ENCODE data around the gene PRR12. TPM values are rescaled to one million over a fixed set of nuclear protein-coding genes. Genes with fewer than 3 reads are reported as not detected.

Gene PRR12
- total RNA-seq, 1 donor from 2014 or later: 42.1 TPM

DNA sequence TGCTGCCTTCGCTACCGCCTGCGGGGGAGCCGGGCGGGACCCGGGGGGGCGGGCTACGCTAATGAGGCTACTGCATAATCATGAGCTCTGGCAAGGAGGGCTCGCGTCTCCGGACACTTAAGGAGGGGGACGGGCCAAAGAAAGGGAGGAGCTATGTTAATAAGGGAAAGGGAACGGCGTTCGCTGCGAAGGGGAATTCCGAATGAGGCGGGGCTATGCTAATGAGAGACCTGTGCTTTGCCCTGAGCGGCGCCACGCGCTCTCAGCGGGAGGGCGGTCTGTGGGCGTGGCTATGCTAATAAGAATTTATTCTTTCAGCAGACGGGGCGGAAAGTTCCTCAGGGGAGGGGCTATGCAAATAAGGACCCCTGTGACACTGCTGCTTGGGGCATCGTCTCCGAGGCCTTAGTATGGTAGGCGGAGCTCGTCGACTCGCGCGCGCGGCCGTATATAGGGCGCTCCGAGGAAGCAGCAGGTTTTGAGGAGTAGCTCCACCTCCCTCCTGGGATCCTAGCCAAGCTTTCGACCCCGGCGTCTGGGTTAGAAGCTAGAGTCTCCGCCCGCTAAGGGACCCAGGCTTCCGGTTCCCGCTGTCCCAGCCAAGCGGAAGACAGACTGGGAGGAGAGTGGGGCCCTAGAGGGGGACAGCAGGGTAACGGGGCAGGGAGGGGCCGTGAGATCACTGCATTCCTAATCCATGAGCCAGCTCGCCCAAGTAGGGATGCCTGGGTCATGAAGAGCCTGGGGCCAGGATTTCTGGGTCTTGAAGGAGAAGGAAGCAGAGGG, 49.3 kb downstream of the PRR12 start, which contains the start of gene RRAS:
Gene RRAS, minus strand, starts transcription at position 31 of the 786 bp plus-strand sequence. CDS start 45 bp downstream, outside the sequence.
- no peaks in the 10 kb centered on the region for H3K27me3 Mint-ChIP-seq
- intact Hi-C loops (cut with micrococcal nuclease): loop anchor here (1.0 to 5.0 kb wide), 8 partner anchors 50 to 1003 kb away; partner anchors contain the start of genes DBP, MED25, NOSIP and PPP1R15A
- H3K27ac Mint-ChIP-seq: peak within 1 kb of the TSS; percentile 96
- peaks cover 12% of the 10 kb centered on the region for H3K36me3 Mint-ChIP-seq (ENCODE audit: low read depth)
- POLR2A ChIA-PET: interaction anchor here (0.5 to 4.0 kb wide), 25 partner anchors 8 to 1021 kb away, joined by 3 to 97 read pairs (median 5); partner anchors contain the start of genes AKT1S1, AP2A1, ATF5 and BCAT2
- ATAC-seq (ENCODE audit: low read depth) (peak; percentile 69), DNase-seq (peak; percentile 97)
- H3K9me3 Mint-ChIP-seq: no peaks in the 10 kb centered on the region
- TF ChIP-seq, protein P1, sequence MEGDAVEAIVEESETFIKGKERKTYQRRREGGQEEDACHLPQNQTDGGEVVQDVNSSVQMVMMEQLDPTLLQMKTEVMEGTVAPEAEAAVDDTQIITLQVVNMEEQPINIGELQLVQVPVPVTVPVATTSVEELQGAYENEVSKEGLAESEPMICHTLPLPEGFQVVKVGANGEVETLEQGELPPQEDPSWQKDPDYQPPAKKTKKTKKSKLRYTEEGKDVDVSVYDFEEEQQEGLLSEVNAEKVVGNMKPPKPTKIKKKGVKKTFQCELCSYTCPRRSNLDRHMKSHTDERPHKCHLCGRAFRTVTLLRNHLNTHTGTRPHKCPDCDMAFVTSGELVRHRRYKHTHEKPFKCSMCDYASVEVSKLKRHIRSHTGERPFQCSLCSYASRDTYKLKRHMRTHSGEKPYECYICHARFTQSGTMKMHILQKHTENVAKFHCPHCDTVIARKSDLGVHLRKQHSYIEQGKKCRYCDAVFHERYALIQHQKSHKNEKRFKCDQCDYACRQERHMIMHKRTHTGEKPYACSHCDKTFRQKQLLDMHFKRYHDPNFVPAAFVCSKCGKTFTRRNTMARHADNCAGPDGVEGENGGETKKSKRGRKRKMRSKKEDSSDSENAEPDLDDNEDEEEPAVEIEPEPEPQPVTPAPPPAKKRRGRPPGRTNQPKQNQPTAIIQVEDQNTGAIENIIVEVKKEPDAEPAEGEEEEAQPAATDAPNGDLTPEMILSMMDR (IDR thresholded peaks at IDR 0.05): no peak
- peaks cover 59% of the 10 kb centered on the region for H3K4me1 Mint-ChIP-seq
- CTCF ChIA-PET: interaction anchor here (1.0 to 2.3 kb wide), 4 partner anchors 37 to 47 kb away, joined by 3 to 8 read pairs (median 4); partner anchors contain the start of gene PRMT1
- H3K4me3 Mint-ChIP-seq: peak within 1 kb of the TSS; percentile 93

GRCh38 chr19:49641688-49642491, 50.9 kb downstream of the PRR12 start, which contains the start of gene SCAF1:
Gene SCAF1, plus strand, starts transcription at chr19:49642209. Its CDS starts 2,818 bp downstream, at chr19:49645027.
- Mint-ChIP-seq H3K27me3 (no peaks in the 10 kb centered on the region), H3K4me3 (peak within 1 kb of the TSS; percentile 93), H3K27ac (peak within 1 kb of the TSS; percentile 96), H3K9me3 (no peaks in the 10 kb centered on the region), H3K36me3 (ENCODE audit: low read depth) (peaks cover 28% of the 10 kb centered on the region), H3K4me1 (peaks cover 60% of the 10 kb centered on the region)
- DNase-seq: peak; percentile 99
- ATAC-seq (ENCODE audit: low read depth): peak; percentile 66
- ChIA-PET CTCF (interaction anchor here (0.8 to 2.3 kb wide), 4 partner anchors 35 to 95 kb away, joined by 3 to 8 read pairs (median 4); partner anchors contain the start of gene PRMT1), POLR2A (interaction anchor here (0.5 to 4.0 kb wide), 24 partner anchors 14 to 1023 kb away, joined by 3 to 97 read pairs (median 4); partner anchors contain the start of genes AKT1S1, AP2A1, BCL2L12 and CD37)
- intact Hi-C loops (cut with micrococcal nuclease): loop anchor here (1.0 to 5.0 kb wide), 7 partner anchors 23 to 1005 kb away; partner anchors contain the start of genes BCL2L12, DBP, IRF3 and MED25
- TF ChIP-seq, protein P1 (IDR thresholded peaks at IDR 0.05): no peak

- H3K27me3 Mint-ChIP-seq: no peaks in the 10 kb centered on the region
- TF ChIP-seq, protein P1 (IDR thresholded peaks at IDR 0.05): no peak
- H3K27ac Mint-ChIP-seq: peak overlapping the region; percentile 88
- peaks cover 60% of the 10 kb centered on the region for H3K4me1 Mint-ChIP-seq
- intact Hi-C loops (cut with micrococcal nuclease): loop anchor here (1.0 to 5.0 kb wide), 3 partner anchors 23 to 1005 kb away; partner anchors contain the start of genes BCL2L12, DBP and IRF3
- no peak for ATAC-seq (ENCODE audit: low read depth)
- no peak for DNase-seq
- POLR2A ChIA-PET: interaction anchor here (0.5 to 4.0 kb wide), 19 partner anchors 14 to 287 kb away, joined by 3 to 97 read pairs (median 5); partner anchors contain the start of genes AP2A1, BCL2L12, FUZ and IRF3
- no peaks in the 10 kb centered on the region for H3K9me3 Mint-ChIP-seq
- peaks cover 35% of the 10 kb centered on the region for H3K36me3 Mint-ChIP-seq (ENCODE audit: low read depth)
- CTCF ChIA-PET: interaction anchor here (0.8 to 1.2 kb wide), 2 partner anchors 36 to 96 kb away, joined by 3 read pairs; no protein-coding TSS in a partner anchor
- peak overlapping the region; percentile 93 for H3K4me3 Mint-ChIP-seq
Measured at GRCh38 chr19:49642492-49643035, 51.6 kb downstream of the PRR12 start.

GRCh38 chr19:49643466-49643865, 52.5 kb downstream of the PRR12 start:
- no peak overlapping the region for H3K27ac Mint-ChIP-seq
- H3K27me3 Mint-ChIP-seq: no peaks in the 10 kb centered on the region
- ChIA-PET POLR2A (interaction anchor here (0.5 to 4.0 kb wide), 9 partner anchors 13 to 506 kb away, joined by 3 to 97 read pairs (median 4); partner anchors contain the start of genes BCL2L12, IRF3, NOSIP and NUP62), CTCF (no interaction called here)
- intact Hi-C loops (cut with micrococcal nuclease): loop anchor here (5.0 kb wide), 2 partner anchors 931 to 1006 kb away; partner anchors contain the start of gene DBP
- H3K36me3 Mint-ChIP-seq (ENCODE audit: low read depth): peaks cover 40% of the 10 kb centered on the region
- no peak for DNase-seq
- H3K4me3 Mint-ChIP-seq: peak overlapping the region; percentile 93
- H3K9me3 Mint-ChIP-seq: no peaks in the 10 kb centered on the region
- TF ChIP-seq, protein P1 (IDR thresholded peaks at IDR 0.05): no peak
- no peak for ATAC-seq (ENCODE audit: low read depth)
- H3K4me1 Mint-ChIP-seq: peaks cover 53% of the 10 kb centered on the region

All from activated B cell treated with CpG ODN at 0.5 μM for 24 hours (primary cell).